Stimulated activated naive CD8-positive, alpha-beta T cell treated with anti-CD3 and anti-CD28 coated beads, Interleukin-15, Interleukin-2, amounts not matched to agents 100 ng/mL and 50 ng/mL, for 24 hours (primary cell): ENCODE results near the gene AEBP2.

Source experiments
- H3K27ac Mint-ChIP-seq: one replicate; pipeline ENCODE4 v1.8.0; 2021; ENCODE audit warnings: mild to moderate bottlenecking, mixed read lengths
- H3K27me3 Mint-ChIP-seq: one replicate; pipeline ENCODE4 v1.8.0; 2021; ENCODE audit warnings: mixed read lengths
- H3K36me3 Mint-ChIP-seq: one replicate; pipeline ENCODE4 v1.8.0; 2021; ENCODE audit warnings: low read depth, mixed read lengths
- H3K4me1 Mint-ChIP-seq: one replicate; pipeline ENCODE4 v1.8.0; 2021; ENCODE audit warnings: low read depth, mixed read lengths
- H3K4me3 Mint-ChIP-seq: one replicate; pipeline ENCODE4 v1.8.0; 2021; ENCODE audit warnings: mild to moderate bottlenecking, mixed read lengths
- H3K9me3 Mint-ChIP-seq: one replicate; pipeline ENCODE4 v1.8.0; 2021; ENCODE audit warnings: mixed read lengths

Gene AEBP2

DNA sequence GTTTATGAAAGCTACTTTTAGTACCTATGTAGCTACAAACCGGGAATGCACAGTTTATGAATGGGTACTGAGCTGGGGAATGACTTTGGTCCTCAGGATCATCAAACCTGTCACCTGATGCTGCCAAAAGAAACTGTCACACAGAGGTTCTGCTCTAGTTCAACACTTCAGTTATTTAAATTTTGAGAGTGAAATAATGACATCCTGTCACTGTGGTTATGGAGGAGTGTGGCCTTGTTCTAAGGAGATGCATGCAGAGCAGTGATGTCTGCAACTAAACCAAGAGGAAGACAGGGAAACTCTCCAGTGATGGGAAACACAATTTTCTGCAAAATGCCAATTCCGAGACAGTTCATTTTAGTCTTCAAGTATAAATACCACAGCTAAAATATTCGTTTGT is 4.8 kb upstream of the AEBP2 start:
- Mint-ChIP-seq H3K27ac (peak overlapping the region; percentile 8), H3K36me3 (no peaks in the 10 kb centered on the region), H3K9me3 (no peaks in the 10 kb centered on the region), H3K4me3 (no peak overlapping the region), H3K4me1 (peaks cover 46% of the 10 kb centered on the region), H3K27me3 (no peaks in the 10 kb centered on the region)

DNA sequence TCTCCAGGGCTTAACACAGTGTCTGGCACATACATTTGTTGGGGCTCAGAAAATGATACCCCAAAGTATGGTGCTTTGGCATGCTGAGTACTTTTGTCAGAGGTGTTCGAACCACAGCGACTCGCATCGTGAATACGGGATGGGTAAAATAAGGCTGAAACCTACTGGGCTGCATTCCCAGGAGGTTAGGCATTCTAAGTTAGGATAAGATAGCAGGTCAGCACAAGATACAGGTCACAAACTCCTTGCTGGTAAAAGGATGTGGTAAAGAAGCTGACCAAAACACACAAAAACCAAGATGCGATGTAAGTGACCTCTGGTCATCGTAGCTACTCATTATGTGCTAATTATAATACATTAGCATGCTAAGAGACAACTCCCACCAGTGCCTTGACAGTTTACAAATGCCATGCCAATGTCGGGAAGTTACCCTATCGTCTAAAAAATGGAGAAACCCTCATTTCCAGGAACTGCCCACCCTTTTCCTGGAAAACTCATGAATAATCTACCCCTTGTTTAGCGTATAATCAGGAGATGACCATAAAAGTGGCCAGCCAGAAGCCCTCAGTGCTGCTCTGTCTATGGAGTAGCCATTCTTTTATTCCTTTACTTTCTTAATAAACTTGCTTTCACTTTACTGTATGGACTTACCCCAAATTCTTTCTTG is 3.3 kb upstream of the AEBP2 start:
- Mint-ChIP-seq H3K27me3 (no peaks in the 10 kb centered on the region), H3K4me3 (no peak overlapping the region), H3K27ac (no peak overlapping the region), H3K9me3 (no peaks in the 10 kb centered on the region), H3K4me1 (peaks cover 46% of the 10 kb centered on the region), H3K36me3 (peaks cover 8% of the 10 kb centered on the region)

DNA sequence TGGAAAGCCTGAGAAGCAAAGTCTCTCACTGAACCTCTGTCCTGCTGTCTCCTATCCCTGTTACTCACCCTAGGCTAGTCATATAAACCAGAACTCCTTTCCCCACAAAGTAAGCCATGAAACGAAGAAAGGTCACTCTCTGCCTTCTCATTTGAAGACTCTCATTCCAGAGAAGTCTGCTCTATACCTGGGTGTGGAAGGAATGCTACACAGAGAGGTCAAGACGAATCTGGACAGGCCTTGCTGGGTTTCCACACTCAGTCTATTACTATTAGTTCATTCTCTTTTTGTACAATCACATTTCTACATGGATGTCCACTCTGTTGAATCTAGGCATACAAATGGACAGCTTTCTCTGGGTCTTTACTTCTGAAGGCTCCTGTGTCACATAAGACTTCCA is 2.4 kb upstream of the AEBP2 start:
- Mint-ChIP-seq H3K27me3 (no peaks in the 10 kb centered on the region), H3K9me3 (no peaks in the 10 kb centered on the region), H3K4me1 (peaks cover 45% of the 10 kb centered on the region), H3K36me3 (peaks cover 17% of the 10 kb centered on the region), H3K4me3 (no peak overlapping the region), H3K27ac (no peak overlapping the region)

GRCh38 chr12:19437996-19438395 is 1.3 kb upstream of the AEBP2 start:
- Mint-ChIP-seq H3K4me3 (no peak overlapping the region), H3K27ac (no peak overlapping the region), H3K36me3 (peaks cover 20% of the 10 kb centered on the region), H3K27me3 (no peaks in the 10 kb centered on the region), H3K4me1 (peaks cover 45% of the 10 kb centered on the region), H3K9me3 (no peaks in the 10 kb centered on the region)

DNA sequence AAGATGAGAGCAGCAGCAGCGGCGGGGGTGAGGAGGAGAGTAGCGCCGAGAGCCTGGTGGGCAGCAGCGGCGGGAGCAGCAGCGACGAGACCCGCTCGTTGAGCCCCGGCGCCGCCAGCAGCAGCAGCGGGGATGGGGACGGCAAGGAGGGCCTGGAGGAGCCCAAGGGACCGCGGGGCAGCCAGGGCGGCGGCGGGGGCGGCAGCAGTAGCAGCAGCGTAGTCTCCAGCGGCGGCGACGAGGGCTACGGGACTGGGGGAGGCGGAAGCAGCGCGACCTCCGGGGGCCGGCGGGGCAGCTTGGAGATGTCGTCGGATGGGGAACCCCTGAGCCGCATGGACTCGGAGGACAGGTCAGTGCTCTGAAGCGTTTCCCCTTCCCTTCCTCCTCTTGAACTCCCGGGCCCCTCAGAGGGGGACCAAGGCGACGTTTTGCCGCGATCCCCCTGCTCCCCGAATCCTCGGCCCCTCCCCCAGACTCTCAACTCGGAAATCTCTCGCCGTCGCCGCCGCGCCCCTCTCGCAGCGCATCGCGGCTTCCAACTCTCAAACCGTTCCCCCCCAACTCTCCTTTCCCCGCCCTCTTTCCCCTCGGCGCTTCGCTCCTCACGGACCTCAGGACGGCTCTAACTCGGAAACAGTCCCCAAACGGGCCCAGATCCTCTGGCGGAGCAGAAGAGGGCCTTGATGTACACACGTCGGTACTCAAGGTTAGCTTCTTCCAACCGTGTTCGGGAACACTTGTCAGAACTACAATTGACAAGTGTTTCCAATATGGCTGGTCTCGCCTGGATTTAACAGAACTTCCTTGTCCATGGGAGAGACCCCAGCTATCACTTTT is 947 bp downstream of the AEBP2 start:
- peaks cover 58% of the 10 kb centered on the region for H3K4me1 Mint-ChIP-seq
- H3K27ac Mint-ChIP-seq, result peak overlapping the region; percentile 93
- no peaks in the 10 kb centered on the region for H3K27me3 Mint-ChIP-seq
- peaks cover 30% of the 10 kb centered on the region for H3K36me3 Mint-ChIP-seq
- no peaks in the 10 kb centered on the region for H3K9me3 Mint-ChIP-seq
- peak overlapping the region; percentile 96 for H3K4me3 Mint-ChIP-seq

DNA sequence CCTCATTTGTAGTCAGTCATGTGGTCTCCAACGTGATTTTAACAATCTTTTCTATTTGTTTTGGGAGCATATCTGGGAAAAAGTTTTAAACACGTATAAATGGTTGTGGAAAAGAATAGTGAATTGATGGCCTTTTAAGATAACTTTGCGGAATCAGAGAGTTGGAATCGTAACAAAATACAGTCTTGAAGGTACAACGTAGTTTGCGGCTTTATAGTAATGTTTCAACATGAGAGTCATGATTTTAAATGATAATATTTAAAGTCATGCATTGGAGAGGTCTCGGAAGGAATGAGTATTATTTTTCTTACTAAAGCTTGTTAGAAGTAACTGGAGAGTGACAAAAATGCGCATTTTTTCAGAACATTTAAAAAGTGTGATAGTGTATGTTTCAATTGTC is 1.6 kb downstream of the AEBP2 start:
- Mint-ChIP-seq H3K4me3 (peak overlapping the region; percentile 96), H3K9me3 (no peaks in the 10 kb centered on the region), H3K4me1 (peaks cover 58% of the 10 kb centered on the region), H3K36me3 (peaks cover 35% of the 10 kb centered on the region), H3K27me3 (no peaks in the 10 kb centered on the region), H3K27ac (peak overlapping the region; percentile 93)

- Mint-ChIP-seq H3K9me3 (no peaks in the 10 kb centered on the region), H3K4me1 (peaks cover 75% of the 10 kb centered on the region), H3K4me3 (no peak overlapping the region), H3K27me3 (no peaks in the 10 kb centered on the region), H3K27ac (peak overlapping the region; percentile 31), H3K36me3 (peaks cover 39% of the 10 kb centered on the region)
Measured at GRCh38 chr12:19443585-19443984, 4.3 kb downstream of the AEBP2 start.

GRCh38 chr12:19444097-19444496 is 4.8 kb downstream of the AEBP2 start:
- Mint-ChIP-seq H3K27me3 (no peaks in the 10 kb centered on the region), H3K27ac (peak overlapping the region; percentile 71), H3K4me3 (peak overlapping the region; percentile 50), H3K9me3 (no peaks in the 10 kb centered on the region), H3K4me1 (peaks cover 77% of the 10 kb centered on the region), H3K36me3 (peaks cover 39% of the 10 kb centered on the region)

- Mint-ChIP-seq H3K27ac (no peak overlapping the region), H3K9me3 (no peaks in the 10 kb centered on the region), H3K27me3 (no peaks in the 10 kb centered on the region), H3K4me1 (peaks cover 86% of the 10 kb centered on the region), H3K36me3 (peaks cover 26% of the 10 kb centered on the region), H3K4me3 (no peak overlapping the region)
Measured at GRCh38 chr12:19447386-19447785, 8.1 kb downstream of the AEBP2 start.

- no peak overlapping the region for H3K27ac Mint-ChIP-seq
- peaks cover 31% of the 10 kb centered on the region for H3K36me3 Mint-ChIP-seq
- H3K4me3 Mint-ChIP-seq, result no peak overlapping the region
- H3K4me1 Mint-ChIP-seq, result peaks cover 78% of the 10 kb centered on the region
- no peaks in the 10 kb centered on the region for H3K27me3 Mint-ChIP-seq
- H3K9me3 Mint-ChIP-seq, result no peaks in the 10 kb centered on the region
Measured at GRCh38 chr12:19449814-19450213, 10.5 kb downstream of the AEBP2 start.

DNA sequence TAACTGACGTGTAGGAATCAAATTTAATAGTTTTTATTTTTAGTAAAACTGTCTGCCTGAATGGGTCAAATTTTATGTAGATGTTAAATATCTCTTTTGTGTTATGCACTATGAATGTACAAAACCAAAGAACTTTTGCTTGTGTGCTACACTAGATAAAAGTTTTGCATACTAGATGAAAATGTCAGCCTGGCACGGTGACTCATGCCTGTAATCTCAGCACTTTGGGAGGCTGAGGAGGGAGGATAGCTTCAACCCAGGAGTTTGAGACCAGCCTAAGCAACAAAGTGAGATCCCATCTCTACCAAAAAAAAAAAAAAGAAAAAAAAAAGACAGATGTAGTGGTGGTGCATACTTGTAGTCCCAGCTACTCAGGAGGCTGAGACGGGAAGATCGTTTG is 11.1 kb downstream of the AEBP2 start:
- H3K27ac Mint-ChIP-seq, result peak overlapping the region; percentile 37
- peaks cover 80% of the 10 kb centered on the region for H3K4me1 Mint-ChIP-seq
- H3K9me3 Mint-ChIP-seq, result no peaks in the 10 kb centered on the region
- H3K36me3 Mint-ChIP-seq, result peaks cover 31% of the 10 kb centered on the region
- no peaks in the 10 kb centered on the region for H3K27me3 Mint-ChIP-seq
- no peak overlapping the region for H3K4me3 Mint-ChIP-seq

DNA sequence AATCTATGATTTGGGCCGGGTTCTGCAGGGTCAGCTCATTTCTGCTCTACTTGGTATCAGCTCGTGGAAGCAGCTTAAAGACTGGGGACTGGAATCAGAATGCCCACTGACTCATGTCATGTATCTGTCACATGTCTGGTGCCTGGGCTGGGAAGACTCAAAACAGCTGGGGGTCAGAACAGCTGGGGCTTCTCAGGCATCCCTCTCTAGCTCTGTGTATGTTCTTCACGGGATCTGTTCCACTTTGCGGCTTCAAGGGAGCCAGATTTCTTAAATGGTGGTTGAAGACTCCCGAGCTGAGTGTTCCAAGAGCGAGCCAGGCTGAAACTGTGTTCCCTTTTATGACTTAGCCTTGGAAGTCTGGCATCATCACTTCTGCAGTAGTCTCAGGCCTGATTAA is 11.9 kb downstream of the AEBP2 start:
- H3K27ac Mint-ChIP-seq, result no peak overlapping the region
- H3K9me3 Mint-ChIP-seq, result no peaks in the 10 kb centered on the region
- peaks cover 81% of the 10 kb centered on the region for H3K4me1 Mint-ChIP-seq
- H3K36me3 Mint-ChIP-seq, result peaks cover 32% of the 10 kb centered on the region
- no peak overlapping the region for H3K4me3 Mint-ChIP-seq
- H3K27me3 Mint-ChIP-seq, result no peaks in the 10 kb centered on the region

DNA sequence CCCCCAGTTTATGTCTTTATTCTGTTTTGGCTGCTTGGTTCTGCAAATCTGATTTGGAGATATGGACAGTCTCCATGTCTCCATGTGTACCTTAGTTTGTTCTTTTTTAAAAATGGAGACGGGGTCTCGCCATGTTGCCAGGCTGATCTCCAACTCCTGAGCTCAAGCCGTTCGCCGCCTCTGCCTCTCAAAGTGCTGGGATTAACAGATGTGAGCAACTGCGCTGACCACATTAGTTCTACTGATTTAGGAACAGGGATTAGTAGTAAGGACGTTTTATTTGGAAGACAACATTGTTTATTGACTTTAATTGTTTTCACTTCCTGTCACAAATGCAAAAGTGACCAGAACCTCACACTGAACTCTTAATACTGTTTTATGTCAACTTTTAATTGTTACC is 14.7 kb downstream of the AEBP2 start:
- no peak overlapping the region for H3K27ac Mint-ChIP-seq
- peaks cover 79% of the 10 kb centered on the region for H3K4me1 Mint-ChIP-seq
- no peaks in the 10 kb centered on the region for H3K9me3 Mint-ChIP-seq
- no peak overlapping the region for H3K4me3 Mint-ChIP-seq
- H3K27me3 Mint-ChIP-seq, result no peaks in the 10 kb centered on the region
- H3K36me3 Mint-ChIP-seq, result peaks cover 55% of the 10 kb centered on the region

- no peak overlapping the region for H3K4me3 Mint-ChIP-seq
- H3K4me1 Mint-ChIP-seq, result peaks cover 74% of the 10 kb centered on the region
- H3K27me3 Mint-ChIP-seq, result no peaks in the 10 kb centered on the region
- no peaks in the 10 kb centered on the region for H3K9me3 Mint-ChIP-seq
- no peak overlapping the region for H3K27ac Mint-ChIP-seq
- peaks cover 55% of the 10 kb centered on the region for H3K36me3 Mint-ChIP-seq
Measured at GRCh38 chr12:19454837-19455236, 15.5 kb downstream of the AEBP2 start.

- Mint-ChIP-seq H3K4me3 (no peak overlapping the region), H3K36me3 (peaks cover 52% of the 10 kb centered on the region), H3K9me3 (no peaks in the 10 kb centered on the region), H3K27me3 (no peaks in the 10 kb centered on the region), H3K4me1 (peaks cover 70% of the 10 kb centered on the region), H3K27ac (no peak overlapping the region)
Measured at GRCh38 chr12:19456176-19456575, 16.9 kb downstream of the AEBP2 start.
